Right kidney (tissue), 9 donors: ENCODE results near the gene PRAMEF7.
"Not testable (repeated sequence)": the region's sequence is repeated elsewhere in the genome, so short reads cannot be mapped to it uniquely, and the experiment has no call there.

Source experiments
- DNase-seq: peaks from one replicate; pipeline ENCODE4 v3.0.0-alpha.2; 2016
- long read RNA-seq, 8 donors: transcript quantifications; one replicate each; lab custom pipeline, GENCODE V29; 2026

PRAMEF7 gene
- long read RNA-seq, donor 1: 0 reads
- long read RNA-seq, donor 2: 0 reads
- long read RNA-seq, donor 3: 0 reads
- long read RNA-seq, donor 4: 0 reads
- long read RNA-seq, donor 5: 0 reads
- long read RNA-seq, donor 6: 0 reads
- long read RNA-seq, donor 7: 0 reads
- long read RNA-seq, donor 8: 0 reads

DNA sequence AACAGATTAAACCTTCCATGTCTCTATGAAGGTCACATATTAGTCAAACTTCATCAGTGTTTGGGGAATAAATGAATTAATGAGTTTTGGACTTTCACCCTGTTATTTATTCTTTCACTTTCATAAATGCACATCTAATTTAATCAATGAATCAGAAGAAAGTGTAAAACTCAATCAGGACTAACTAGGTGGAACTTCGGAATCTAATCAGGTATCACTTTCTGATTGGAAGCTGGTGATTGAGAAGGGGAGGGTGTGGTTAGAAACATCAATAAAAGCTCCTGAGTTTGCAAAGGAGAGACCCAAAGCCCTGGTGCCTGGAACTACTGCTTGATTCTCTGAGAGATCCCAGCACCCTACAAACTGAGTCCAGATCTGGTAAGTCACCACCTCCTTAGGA is at the start of gene PRAMEF7:
PRAMEF7 (plus strand) TSS at position 301 of the 400 bp plus-strand sequence. CDS start 1,083 bp downstream, outside the sequence.
- DNase-seq: not testable (repeated sequence)

DNA sequence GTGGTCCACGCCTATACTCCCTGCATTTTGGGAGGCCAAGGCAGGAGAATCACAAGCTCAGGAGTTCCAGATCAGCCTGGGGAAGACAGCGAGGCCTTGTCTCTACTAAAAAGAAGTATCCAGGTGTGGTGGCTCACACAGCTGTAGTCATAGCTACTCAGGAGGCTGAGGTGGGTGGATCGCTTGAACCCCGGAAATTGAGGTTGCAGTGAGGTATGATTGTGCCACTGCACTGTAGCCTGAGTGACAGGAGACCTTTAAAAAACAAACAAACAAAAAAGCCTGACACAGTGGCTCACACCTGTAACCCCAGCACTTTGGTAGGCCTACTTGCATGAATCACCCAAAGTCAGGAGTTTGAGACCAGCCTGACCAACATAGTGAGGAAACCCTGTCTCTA is 38.0 kb upstream of the PRAMEF7 start:
- DNase-seq: not testable (repeated sequence)

DNA sequence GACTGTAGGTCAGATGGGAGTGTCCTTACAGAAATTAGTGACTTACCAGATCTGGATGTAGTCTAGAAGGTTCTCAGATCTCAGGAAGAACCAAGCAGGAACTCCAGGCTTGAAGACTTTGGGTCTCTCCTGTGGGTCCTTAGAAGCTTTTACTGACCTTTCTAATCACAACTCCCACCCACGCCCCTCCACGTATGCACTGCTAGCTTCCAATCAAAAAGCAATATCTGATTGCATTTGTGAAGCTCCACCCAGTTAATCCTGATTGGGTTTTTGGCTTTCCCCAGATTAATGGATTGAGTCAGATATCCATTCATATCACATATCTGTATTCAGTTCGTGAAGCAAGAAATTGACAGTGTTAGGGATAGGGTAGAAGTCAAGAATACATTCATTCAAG is 30.3 kb upstream of the PRAMEF7 start, which contains the start of gene PRAMEF4:
PRAMEF4 (minus strand) TSS at position 101 of the 400 bp plus-strand sequence. CDS start 2,807 bp downstream, outside the sequence.
- not testable (repeated sequence) for DNase-seq

DNA sequence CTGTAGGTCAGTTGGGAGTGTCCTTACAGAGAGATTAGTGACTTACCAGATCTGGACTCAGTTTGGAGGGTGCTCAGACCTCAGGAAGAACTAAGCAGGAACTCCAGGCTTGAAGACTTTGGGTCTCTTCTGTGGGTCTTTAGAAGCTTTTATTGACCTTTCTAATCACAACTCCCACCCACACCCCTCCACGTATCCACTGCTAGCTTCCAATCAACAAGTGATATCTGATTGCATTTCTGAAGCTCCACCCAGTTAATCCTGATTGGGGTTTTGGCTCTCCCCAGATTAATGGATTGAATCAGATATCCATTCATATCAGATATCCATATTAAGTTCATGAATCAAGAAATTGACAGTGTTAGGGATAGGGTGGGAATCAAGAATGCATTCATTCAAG is 18.2 kb upstream of the PRAMEF7 start, which contains the start of gene PRAMEF10:
PRAMEF10 (minus strand) TSS at position 101 of the 400 bp plus-strand sequence. CDS start 2,423 bp downstream, outside the sequence.
- not testable (repeated sequence) for DNase-seq

GRCh38 chr1:12899186-12899585 is 17.2 kb upstream of the PRAMEF7 start:
- not testable (repeated sequence) for DNase-seq

GRCh38 chr1:12903793-12904572 is 12.4 kb upstream of the PRAMEF7 start:
- not testable (repeated sequence) for DNase-seq

GRCh38 chr1:12921749-12922148 is 5.3 kb downstream of the PRAMEF7 start:
- not testable (repeated sequence) for DNase-seq

- not testable (repeated sequence) for DNase-seq
These were observed 8.0 kb downstream of the PRAMEF7 start for GRCh38 chr1:12924368-12924767.

- DNase-seq: not testable (repeated sequence)
These were observed 31.1 kb downstream of the PRAMEF7 start, which contains the start of gene PRAMEF6 for GRCh38 chr1:12947480-12947879. Gene PRAMEF6, minus strand, starts transcription at chr1:12947580. Its CDS starts 5,062 bp downstream, at chr1:12942518.
